HG02885 (cell line): ENCODE results near the gene C1QTNF1.

ENCODE experiments used
- ATAC-seq: cut with Tn5 transposase; IDR thresholded peaks from one replicate; pipeline ENCODE4 v1.9.1; 2021; ENCODE audit warnings: mild to moderate bottlenecking; ENCODE audit not compliant: unreplicated experiment, poor library complexity

C1QTNF1 gene, protein sequence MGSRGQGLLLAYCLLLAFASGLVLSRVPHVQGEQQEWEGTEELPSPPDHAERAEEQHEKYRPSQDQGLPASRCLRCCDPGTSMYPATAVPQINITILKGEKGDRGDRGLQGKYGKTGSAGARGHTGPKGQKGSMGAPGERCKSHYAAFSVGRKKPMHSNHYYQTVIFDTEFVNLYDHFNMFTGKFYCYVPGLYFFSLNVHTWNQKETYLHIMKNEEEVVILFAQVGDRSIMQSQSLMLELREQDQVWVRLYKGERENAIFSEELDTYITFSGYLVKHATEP

DNA sequence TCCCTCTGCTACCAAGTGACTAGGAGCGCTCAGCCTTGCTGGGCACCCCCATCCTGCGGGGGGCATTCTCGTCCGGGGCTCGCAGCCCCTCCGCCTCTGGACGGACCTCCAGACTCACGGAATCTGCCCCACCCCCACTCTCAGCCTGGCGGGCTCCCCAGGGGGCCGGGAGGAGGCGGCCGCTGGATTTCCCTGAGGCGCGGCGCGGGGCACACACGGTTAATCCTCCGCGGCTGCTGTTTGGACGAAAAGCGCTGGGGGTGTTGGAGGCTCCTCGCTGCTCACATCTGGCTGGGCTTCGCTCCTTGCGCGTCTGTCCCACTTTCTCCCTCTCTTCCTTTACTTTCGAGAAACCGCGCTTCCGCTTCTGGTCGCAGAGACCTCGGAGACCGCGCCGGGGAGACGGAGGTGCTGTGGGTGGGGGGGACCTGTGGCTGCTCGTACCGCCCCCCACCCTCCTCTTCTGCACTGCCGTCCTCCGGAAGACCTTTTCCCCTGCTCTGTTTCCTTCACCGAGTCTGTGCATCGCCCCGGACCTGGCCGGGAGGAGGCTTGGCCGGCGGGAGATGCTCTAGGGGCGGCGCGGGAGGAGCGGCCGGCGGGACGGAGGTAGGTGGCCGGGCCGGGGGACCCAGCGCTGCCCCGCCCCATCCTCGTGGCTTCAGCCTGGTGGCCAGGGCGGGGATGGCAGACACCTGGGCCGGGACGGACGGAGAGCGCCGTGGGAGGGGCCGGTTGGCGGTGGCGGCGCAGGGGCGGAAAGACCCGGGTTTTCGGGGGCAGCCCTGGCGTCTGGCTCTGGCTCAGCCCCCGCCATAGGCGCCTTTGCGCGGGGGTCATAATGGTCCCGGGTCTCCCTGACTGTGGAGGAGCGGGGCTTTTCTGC, at the start of gene C1QTNF1:
TSS of gene C1QTNF1 (plus strand) at position 284 of the 886 bp plus-strand sequence. CDS start 19,800 bp downstream, outside the sequence.
- ATAC-seq = no peak

DNA sequence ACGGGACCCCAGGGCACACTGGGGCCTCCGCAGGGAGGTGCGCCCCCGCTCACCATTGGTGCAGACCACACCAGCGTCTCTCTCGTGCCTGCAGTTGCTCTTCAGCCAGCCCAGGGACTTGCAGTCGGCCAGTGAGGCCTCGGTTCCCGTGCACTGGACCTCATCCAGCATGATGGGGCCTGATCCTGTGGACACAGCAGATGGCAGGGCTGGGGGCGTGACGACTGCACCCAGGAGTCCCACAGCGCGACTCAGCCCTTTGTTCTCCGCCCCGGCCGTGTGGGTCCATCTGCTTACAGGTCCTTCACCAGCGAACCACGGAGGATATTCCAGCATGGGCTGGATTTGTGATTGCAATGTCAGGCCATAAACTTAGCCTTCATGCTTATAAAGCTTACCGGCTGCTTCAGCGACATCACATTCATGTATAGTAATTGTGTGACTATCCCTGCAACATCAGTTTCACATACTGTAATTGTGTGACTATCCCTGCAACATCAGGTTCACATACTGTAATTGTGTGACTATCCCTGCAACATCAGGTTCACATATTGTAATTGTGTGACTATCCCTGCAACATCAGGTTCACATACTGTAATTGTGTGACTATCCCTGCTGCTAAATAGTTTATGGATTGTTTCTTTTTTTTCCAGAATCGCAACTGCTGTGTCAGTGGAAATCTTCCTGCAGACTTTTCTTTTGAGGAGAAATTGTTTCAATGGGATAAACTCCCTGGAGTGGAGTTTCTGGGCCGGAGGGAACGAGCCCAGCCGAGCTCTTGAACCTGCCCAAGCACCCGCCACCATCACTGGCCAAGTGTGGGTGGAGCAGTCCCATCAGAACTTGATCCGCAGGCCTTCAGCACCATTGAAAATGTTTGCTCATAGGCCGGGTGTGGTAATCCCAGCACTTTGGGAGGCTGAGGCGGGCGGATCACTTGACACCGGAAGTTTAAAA, 49.1 kb upstream of the C1QTNF1 start:
- ATAC-seq = no peak

DNA sequence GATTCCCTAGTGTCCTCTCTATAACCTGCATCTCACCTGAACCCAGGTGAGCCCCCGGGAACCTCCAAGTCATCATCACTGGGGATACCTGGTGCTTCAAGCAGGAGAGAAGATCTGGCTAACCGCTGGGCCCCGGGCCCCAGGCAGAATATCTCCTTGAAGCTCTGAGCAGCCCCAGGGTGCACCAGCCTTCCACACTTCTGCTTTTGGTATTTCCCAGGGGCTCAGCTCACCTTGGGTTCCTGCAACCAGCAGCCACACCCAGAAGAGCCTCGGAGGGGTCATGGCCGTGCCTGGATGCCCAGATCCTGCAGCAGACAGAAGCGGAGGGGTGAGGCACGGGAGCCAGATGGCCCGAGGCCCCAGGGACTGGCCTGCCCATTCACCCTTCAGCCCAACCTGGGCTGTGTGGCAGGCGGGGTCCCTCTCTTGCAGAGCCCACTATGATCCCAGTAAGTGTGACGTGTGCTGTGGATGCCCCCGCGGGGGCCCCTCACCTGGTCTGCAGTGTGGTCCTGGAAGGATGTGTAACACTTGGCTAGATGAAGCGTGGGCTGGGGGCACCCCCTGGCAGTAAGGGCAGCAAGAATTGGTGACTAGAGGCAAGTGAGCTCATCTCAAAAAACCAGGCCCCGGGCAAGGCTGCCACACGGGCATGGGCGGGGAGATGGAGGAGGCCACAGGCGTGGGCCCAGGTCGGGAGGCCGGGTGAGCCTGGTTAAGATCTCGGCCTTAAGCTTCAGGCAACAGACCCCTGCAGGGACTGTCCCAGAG, 46.9 kb upstream of the C1QTNF1 start:
- no peak for ATAC-seq

DNA sequence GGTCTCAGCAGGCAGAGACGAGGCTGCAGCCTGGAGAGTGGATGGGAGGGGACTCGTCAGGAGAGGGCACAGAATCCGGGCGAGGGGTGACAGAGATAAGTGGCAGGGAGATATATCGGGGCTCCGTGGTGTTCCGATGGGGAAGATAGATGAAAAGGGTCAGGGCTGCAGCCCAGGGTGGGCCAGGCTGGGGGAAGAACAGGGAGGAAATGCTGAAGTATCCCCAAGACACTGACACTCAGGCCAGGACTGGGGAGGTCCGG, 46.4 kb upstream of the C1QTNF1 start:
- no peak for ATAC-seq

DNA sequence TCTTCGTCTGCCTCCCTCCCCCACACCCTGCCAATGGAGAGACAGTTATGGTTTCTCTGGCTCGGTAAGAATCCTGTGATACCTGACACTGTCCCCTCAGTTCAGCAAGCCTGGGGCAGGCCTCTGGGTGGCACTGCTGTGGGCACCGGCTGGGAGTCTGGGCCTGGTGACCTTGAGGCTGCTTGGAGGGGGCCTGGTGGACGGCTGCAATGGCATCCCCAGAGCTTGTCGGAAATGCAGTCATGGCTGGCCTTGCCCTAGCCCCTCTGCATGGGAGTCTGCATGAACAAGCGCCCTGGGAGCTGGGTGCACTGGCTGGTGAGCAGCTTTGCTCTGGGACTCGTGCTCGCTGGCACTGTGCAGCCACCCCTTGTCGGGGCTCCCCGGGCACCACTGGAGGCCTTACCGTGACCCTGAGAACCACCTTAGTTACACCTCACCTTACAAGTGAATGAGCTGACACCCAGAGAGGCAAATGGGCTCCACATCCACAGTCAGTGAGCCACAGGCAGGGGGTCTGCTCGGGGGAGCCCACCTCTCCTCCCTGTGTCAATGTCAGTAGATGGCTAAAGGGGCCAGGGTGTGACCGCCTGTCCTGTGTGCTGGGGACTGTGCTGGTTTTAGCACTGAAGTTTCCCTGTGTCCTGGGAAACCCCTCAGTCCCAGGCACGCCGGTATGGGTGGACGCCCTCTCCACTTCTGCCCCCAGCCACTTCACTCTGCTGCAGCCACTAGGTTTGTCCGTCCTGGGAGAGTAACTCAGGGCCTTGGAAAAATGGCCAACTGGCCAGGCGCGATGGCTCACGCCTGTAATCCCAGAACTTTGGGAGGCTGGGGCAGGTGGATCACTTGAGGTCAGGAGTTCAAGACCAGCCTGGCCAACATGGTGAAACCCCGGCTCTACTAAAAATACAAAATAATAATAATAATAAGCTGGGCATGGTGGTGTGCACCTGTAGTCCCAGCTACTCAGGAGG, 45.7 kb upstream of the C1QTNF1 start:
- ATAC-seq = no peak

DNA sequence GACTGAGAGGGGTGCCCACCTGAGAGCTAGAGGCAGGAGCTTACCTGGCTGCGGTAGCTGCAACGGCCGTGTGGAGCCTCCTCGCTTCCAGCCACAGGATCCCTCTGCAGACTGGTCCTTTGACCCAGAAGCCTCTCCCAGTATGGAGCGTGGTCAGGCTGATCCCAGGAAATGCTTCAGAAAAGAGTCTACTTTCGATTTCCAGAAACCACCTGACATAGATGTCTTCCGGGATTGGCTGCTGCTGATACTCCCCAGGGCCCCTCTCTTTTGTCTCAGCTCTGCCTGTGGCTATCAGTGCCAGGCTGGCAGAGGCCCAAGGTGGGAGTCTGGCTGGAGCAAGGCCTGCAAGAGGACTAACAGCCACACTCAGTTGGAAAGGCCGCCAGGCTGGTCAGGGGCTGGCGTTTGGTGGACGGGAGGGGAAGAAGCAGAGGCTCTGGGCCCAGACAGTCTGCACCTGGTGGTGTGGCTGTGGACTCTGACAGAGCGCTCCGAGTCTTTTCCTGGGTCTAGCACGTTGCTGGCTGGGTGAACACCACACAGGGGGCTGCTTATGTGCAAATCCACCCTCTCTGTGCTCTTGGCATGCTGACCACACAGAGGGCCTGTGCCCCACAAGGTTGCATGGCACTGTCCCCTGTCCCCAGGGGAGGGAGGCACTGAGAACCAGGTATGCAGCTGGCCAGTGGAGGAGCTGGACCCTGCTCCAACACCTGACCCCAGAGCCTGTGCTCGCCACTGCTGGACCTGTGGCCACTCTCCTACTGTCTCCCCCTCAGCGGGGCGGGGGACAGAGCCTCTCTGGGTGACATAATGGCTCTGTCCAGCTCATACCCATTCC, 44.0 kb upstream of the C1QTNF1 start, which contains the start of gene LGALS3BP:
TSS of gene LGALS3BP (minus strand) at position 144 of the 844 bp plus-strand sequence. CDS start 2,732 bp downstream, outside the sequence.
- ATAC-seq = no peak

DNA sequence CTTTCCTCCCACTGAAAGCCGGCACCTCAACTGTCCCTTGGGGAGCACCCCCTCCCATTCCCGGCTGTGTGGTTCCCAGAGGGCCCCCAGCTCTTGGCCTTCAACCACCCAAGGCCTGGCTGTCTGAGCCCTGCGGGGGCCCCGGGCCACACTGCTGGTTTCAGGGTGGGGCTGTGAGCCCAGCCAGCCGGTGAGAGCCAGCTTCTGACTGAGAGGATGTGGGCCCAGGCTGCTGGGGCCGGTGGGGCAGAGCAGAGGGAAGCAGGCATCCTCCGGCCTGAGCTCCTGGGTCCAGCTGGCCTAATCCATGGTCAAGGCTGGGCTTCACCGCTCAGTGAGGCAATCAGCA, 43.4 kb upstream of the C1QTNF1 start:
- ATAC-seq = no peak

DNA sequence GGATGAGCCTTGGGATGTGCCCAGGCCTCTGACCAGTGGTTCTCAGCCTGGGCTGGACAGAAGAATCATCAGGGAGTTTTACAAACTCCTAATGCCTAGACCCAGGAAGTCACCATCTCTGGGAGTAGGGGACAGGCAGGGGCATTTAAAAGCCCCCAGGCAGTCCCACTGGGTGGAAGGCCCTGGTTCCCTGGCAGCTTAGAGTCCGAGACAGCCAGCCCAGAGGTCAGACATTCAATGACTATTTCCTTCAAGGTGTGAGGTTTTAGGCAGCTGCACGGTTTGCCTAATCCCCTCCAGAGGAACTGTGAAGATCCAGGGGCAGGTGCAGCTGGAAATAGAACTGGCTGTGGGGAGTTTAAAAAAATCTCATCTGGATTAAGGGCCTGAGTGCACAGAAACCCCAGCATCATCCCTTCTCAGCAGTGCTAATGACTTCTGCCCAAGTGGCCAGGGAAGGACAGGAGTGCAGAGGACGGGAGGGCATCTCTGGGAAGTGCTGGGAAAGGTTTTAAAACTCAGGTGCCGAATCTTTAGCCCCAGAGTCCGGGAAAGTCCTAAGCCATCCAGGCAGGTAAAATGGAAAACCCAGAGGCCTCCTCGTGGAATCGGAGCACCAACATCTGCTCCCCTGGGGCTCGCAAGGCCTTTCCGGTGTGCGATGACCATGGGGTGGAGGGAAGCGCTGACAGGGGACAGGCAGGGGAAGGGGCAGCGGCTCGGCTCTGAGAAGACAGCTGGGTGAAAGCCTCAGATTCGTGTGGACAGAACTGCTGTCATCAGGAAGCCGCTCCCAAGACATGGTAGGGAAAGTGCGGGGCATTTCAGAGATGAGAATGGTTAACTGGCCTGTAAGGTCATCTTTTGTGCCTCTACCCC, 42.7 kb upstream of the C1QTNF1 start:
- ATAC-seq = no peak

DNA sequence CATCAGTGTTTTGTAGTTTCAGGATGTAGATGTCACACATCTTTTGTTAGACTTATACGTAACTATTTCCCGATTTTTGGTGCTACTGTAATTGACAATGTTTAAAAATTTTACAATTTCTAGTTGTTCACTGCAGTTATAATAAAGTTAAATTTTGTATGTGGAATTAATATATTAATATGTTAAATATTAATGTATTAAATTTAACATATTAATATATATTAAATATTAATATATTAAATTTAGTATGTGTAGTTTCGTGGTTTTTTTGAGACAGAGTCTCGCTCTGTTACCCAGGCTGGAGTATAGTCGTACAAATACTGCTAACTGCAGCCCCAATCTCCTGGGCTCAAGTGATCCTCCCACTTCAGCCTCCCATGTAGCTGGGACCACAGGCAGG, 38.6 kb upstream of the C1QTNF1 start:
- no peak for ATAC-seq

DNA sequence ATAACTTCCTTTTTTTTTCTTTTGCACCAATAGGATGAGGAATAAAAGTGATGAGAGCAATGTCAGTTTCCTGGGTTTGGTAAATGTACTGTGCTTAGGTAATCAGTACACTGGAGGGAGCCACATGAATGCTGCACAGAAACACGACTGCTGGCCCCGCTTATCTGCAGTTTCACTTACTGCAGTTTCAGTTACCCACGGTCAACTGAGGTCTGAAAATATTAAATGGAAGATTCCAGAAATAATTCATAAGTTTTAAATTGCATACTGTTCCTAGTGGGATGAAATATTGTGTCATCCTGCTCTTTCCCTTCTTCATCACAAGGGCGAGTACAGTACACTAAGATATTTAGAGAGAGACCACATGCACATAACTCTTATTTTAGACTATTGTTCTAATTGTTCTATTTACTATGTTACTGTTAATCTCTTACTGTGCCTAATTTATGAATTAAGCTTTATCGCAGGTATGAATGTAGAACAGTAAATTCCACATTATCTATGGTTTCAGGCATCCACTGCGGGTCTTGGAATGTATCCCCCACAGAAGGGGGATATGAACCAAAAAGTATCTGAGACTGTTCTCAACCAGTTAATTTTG, 37.8 kb upstream of the C1QTNF1 start:
- ATAC-seq = no peak

DNA sequence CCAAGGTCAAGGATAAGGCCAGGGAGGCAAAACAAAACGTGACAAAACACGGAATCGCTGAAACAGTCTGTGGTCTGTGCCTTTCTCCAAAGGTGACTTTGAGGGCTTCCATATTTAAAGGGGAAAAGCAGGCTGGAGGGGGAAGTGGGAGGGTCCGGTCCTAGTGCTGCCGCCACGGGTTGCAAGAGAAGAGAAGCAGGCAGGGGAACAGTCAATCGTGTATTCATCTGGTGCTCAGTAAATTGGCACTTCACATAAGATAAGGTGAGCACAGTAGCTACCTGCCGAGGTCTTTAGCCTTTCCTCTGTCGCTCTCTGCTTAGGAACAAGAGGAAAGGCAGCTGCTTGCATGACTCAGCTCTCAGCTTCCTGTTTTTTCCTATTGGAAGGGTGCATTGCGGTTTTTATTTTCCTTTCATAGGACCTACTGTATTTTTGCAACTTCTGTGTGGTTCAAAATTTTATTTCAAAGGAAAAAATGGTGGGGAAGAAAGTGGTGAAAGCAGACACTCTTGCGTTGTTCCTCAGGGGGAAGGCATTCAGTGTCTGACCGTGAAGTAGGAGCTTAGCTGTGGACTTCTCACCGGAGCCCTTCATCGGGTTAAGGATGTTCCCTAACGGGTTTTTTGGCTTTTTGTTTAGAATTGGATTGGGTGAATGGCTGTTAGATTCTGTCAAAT, 37.2 kb upstream of the C1QTNF1 start:
- no peak for ATAC-seq

DNA sequence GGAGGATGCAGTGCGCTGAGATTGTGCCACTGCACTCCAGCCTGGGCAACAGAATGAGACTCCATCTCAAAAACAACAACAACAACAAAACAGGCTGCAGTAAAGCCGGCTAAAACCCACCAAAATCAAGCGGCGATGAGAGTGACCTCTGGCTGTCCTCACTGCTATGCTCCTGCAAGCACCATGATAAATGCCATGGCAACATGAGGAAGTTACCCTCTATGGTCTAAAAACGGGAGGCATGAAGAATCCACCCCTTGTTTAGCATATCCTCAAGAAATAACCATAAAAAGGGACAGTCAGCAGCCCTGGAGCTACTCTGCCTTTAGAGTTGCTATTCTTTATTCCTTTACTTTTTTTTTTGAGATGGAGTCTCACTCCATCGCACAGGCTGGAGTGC, 35.8 kb upstream of the C1QTNF1 start:
- no peak for ATAC-seq

DNA sequence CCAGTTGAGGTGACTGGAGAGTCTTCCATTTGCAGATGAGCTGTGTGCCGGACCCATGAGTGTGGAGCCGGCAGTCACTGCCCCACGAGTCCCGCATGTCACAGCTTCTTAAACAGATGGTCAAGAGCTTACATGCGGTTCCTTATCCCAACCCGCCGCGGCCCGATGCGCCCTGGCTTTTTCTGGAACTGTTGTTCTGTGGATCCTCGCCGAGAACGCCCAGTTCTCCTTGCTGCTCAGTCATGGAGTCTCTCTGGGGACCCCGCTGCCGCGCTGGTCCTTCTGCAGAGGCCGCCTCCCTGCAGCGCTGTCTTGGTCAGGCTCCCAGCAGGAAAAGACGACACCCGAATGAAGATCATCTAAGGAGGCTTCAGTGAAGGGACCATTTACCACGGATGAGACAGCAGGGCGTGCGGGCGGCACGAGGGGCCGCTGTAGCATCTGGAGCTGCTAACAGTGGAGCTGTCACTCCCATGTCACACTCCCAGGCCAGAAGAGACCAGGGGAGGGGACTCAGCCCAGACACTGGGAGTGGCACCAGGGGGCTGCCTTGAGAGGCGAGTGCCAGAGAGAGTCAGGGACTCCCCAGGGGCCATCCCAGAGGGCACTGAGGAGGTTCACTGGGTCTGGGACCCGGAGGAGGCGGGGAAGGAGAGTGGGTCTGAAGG, 33.5 kb upstream of the C1QTNF1 start:
- ATAC-seq = no peak

DNA sequence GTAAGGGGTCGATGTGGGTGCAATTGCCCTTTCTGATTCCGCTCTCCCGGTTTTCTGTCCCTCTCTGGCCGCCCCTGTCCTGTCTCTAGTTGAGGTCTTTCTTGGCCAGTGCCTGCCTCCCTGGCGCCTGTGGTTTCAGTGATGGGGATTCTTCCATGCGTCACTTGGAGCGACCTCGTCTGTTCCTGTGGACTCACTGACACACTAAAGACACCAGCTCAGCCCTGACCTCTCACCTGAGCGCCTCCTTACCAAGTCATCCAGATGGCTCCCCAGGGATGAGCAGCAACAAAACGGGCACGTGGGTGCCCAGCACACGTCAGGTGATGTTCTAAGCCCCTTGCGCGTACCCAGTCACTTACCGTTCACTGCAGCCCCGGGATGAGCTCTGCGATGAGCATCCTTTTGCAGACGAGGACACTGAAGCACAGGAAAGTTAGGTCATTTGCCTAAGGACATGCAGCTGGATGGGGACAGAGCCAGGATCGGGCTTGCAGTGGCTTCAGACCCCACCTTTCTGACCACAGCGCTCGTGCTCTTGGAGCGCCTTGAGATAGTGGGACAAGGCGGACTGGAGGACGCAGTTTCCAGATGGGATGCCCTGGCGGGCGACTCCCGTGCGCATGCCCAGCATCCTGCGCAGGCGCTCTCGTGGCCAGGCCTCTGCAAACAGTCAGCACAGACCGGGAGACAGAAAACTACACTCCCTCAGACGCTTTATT, 32.8 kb upstream of the C1QTNF1 start:
- ATAC-seq = no peak
